NT2/D1 (cell line): ENCODE data around the gene STK25.

Experiments
- DNase-seq: peaks from one replicate; pipeline ENCODE4 v3.0.0-alpha.2; 2011; ENCODE audit warnings: low read depth, low spot score
- H3K27me3 ChIP-seq: 2 replicates; pipeline ENCODE4 v1.6.0; 2011; ENCODE audit warnings: mild to moderate bottlenecking; ENCODE audit not compliant: insufficient read length, insufficient read depth
- H3K36me3 ChIP-seq: 2 replicates; pipeline ENCODE4 v1.6.1; 2011; ENCODE audit warnings: mild to moderate bottlenecking, low read length, mixed read lengths; ENCODE audit not compliant: insufficient read depth, insufficient read length
- H3K4me1 ChIP-seq: 2 replicates; pipeline ENCODE4 v1.5.1; 2011; ENCODE audit not compliant: insufficient read depth, insufficient read length
- H3K4me3 ChIP-seq: 2 replicates; pipeline ENCODE4 v1.5.1; 2011; ENCODE audit warnings: low read depth; ENCODE audit not compliant: insufficient read length
- H3K9ac ChIP-seq: 2 replicates; pipeline ENCODE4 v1.6.0; 2011; ENCODE audit warnings: low read depth; ENCODE audit not compliant: insufficient read length
- H3K9me3 ChIP-seq: 2 replicates; pipeline ENCODE4 v1.5.1; 2011; ENCODE audit warnings: mild to moderate bottlenecking, low read length; ENCODE audit not compliant: insufficient read depth
- SUZ12 ChIP-seq: IDR thresholded peaks from 2 replicates; pipeline ENCODE4 v1.6.1; 2011; ENCODE audit not compliant: insufficient read length, insufficient read depth; ENCODE audit errors: extremely low read depth
- YY1 ChIP-seq: IDR thresholded peaks from 2 replicates; pipeline ENCODE4 v1.6.1; 2011; ENCODE audit not compliant: insufficient read length, insufficient read depth
- ZNF274 ChIP-seq: IDR thresholded peaks from 2 replicates; pipeline ENCODE4 v1.6.1; 2011; ENCODE audit warnings: mild to moderate bottlenecking, low read depth, low read length

The STK25 gene

GRCh38 chr2:241473399-241473798, 35.0 kb downstream of the STK25 start:
- Histone ChIP-seq H3K36me3 (peaks cover 5% of the 10 kb centered on the region), H3K9me3 (no peaks in the 10 kb centered on the region), H3K4me1 (peaks cover 2% of the 10 kb centered on the region), H3K9ac (no peak overlapping the region), H3K4me3 (peak overlapping the region; percentile 1), H3K27me3 (no peaks in the 10 kb centered on the region)
- no peak for DNase-seq
- TF ChIP-seq SUZ12 (no peak), ZNF274 (no peak), YY1 (no peak)

GRCh38 chr2:241469746-241470145, 38.6 kb downstream of the STK25 start:
- Histone ChIP-seq H3K27me3 (no peaks in the 10 kb centered on the region), H3K9ac (no peak overlapping the region), H3K36me3 (no peaks in the 10 kb centered on the region), H3K4me1 (peaks cover 6% of the 10 kb centered on the region), H3K9me3 (no peaks in the 10 kb centered on the region), H3K4me3 (no peak overlapping the region)
- no peak for DNase-seq
- TF ChIP-seq SUZ12: no peak
- no peak for TF ChIP-seq YY1
- TF ChIP-seq ZNF274: no peak

GRCh38 chr2:241468476-241468781, 40.0 kb downstream of the STK25 start:
- Histone ChIP-seq H3K9ac (no peak overlapping the region), H3K4me1 (peaks cover 6% of the 10 kb centered on the region), H3K4me3 (no peak overlapping the region), H3K9me3 (no peaks in the 10 kb centered on the region), H3K27me3 (no peaks in the 10 kb centered on the region), H3K36me3 (no peaks in the 10 kb centered on the region)
- TF ChIP-seq YY1: no peak
- TF ChIP-seq SUZ12: no peak
- no peak for TF ChIP-seq ZNF274
- no peak for DNase-seq

- peaks cover 6% of the 10 kb centered on the region for H3K4me1 ChIP-seq
- TF ChIP-seq SUZ12 (no peak), YY1 (no peak), ZNF274 (no peak)
- no peaks in the 10 kb centered on the region for H3K9me3 ChIP-seq
- no peak for DNase-seq
- H3K36me3 ChIP-seq: no peaks in the 10 kb centered on the region
- H3K27me3 ChIP-seq: no peaks in the 10 kb centered on the region
- H3K4me3 ChIP-seq: no peak overlapping the region
- H3K9ac ChIP-seq: no peak overlapping the region
These were observed 40.5 kb downstream of the STK25 start for GRCh38 chr2:241467777-241468475.

GRCh38 chr2:241466230-241466629, 42.2 kb downstream of the STK25 start:
- no peaks in the 10 kb centered on the region for H3K9me3 ChIP-seq
- peaks cover 6% of the 10 kb centered on the region for H3K4me1 ChIP-seq
- no peaks in the 10 kb centered on the region for H3K36me3 ChIP-seq
- no peak for TF ChIP-seq SUZ12
- TF ChIP-seq YY1: no peak
- no peak for TF ChIP-seq ZNF274
- no peak for DNase-seq
- no peak overlapping the region for H3K4me3 ChIP-seq
- no peak overlapping the region for H3K9ac ChIP-seq
- H3K27me3 ChIP-seq: no peaks in the 10 kb centered on the region

- Histone ChIP-seq H3K9ac (no peak overlapping the region), H3K4me1 (peaks cover 6% of the 10 kb centered on the region), H3K27me3 (no peaks in the 10 kb centered on the region), H3K4me3 (no peak overlapping the region), H3K9me3 (no peaks in the 10 kb centered on the region), H3K36me3 (no peaks in the 10 kb centered on the region)
- no peak for DNase-seq
- no peak for TF ChIP-seq ZNF274
- no peak for TF ChIP-seq YY1
- TF ChIP-seq SUZ12: no peak
These were observed 42.8 kb downstream of the STK25 start for GRCh38 chr2:241465543-241465942.

- TF ChIP-seq ZNF274 (no peak), SUZ12 (no peak), YY1 (no peak)
- no peak overlapping the region for H3K4me3 ChIP-seq
- DNase-seq: no peak
- no peaks in the 10 kb centered on the region for H3K27me3 ChIP-seq
- peaks cover 5% of the 10 kb centered on the region for H3K4me1 ChIP-seq
- H3K36me3 ChIP-seq: no peaks in the 10 kb centered on the region
- no peak overlapping the region for H3K9ac ChIP-seq
- H3K9me3 ChIP-seq: no peaks in the 10 kb centered on the region
These were observed 44.9 kb downstream of the STK25 start for GRCh38 chr2:241463276-241464135.
